ENCODE data around the gene LPIN3. TPM values are rescaled to one million over a fixed set of nuclear protein-coding genes. Genes with fewer than 3 reads are reported as not detected.

Gene LPIN3
- total RNA-seq, 1 donor from 2014 or later, result 17.8 TPM

DNA sequence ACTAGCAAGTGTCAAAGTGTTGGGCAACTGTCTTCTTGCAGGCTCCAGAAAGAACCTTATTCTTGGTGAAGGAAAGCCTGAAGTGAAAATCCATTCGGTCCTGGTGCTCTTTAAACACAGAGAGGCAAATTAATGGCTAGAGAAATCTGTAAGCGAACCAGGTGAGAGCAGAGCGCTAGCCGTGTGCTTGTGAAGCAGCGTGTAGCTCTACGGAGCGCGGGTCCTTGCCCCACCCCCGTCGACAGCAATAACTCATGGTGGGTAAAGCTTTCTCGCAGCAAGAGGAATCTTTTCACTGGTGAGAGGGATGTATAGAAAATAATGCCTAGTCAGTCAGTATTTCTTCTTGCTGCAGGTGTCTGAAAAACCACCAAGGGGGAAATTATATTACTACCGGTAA lies 63.0 kb downstream of the LPIN3 start:
- H3K4me3 ChIP-seq (ENCODE audit: low read depth, low read length), result no peak overlapping the region
- TF ChIP-seq, protein P1, sequence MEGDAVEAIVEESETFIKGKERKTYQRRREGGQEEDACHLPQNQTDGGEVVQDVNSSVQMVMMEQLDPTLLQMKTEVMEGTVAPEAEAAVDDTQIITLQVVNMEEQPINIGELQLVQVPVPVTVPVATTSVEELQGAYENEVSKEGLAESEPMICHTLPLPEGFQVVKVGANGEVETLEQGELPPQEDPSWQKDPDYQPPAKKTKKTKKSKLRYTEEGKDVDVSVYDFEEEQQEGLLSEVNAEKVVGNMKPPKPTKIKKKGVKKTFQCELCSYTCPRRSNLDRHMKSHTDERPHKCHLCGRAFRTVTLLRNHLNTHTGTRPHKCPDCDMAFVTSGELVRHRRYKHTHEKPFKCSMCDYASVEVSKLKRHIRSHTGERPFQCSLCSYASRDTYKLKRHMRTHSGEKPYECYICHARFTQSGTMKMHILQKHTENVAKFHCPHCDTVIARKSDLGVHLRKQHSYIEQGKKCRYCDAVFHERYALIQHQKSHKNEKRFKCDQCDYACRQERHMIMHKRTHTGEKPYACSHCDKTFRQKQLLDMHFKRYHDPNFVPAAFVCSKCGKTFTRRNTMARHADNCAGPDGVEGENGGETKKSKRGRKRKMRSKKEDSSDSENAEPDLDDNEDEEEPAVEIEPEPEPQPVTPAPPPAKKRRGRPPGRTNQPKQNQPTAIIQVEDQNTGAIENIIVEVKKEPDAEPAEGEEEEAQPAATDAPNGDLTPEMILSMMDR (conservative IDR thresholded peaks at IDR 0.05; ENCODE audit: low read depth, low read length), result no peak
- no peak for DNase-seq (ENCODE audit: low read depth)

DNA sequence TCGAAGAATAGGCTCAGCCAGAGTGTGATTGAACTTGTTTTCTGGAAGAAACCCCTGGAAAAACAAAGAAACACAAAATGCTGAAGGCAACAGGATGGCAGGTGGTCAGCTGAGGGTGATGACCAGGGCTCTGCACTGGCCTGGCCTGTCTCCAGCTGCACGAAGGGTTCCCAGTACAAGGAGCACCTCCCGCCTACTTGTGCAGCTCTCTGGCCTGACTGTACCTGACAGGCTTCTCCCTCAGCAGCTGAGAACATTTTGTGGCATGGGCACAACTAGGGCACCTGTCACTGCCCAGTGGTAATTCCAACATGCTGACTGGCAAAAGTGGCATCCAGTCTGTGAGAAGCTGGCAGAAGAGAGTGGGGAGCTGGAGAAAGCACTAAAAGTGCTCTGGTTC lies 64.8 kb downstream of the LPIN3 start:
- no peak for DNase-seq (ENCODE audit: low read depth)
- TF ChIP-seq, protein P1 (conservative IDR thresholded peaks at IDR 0.05; ENCODE audit: low read depth, low read length), result no peak
- H3K4me3 ChIP-seq (ENCODE audit: low read depth, low read length), result no peak overlapping the region

DNA sequence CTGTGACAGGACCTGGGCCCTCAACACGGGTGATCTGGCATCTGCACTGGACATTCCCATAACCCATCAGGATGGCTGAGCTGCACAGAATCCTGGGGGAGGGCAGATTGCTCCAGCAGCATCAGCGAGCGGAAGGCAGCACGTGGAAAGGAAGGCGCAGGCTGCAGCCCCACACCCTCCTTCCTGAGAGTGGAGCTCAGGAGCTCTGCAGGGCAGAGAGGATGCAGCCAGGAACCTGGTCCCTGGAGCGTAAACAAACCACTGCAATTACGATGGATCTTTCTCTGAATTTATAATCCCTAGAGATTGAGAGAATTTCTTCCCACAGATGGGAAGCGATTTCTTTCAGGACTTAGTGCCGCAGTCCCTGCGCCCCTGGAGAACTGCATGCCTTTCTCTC lies 65.7 kb downstream of the LPIN3 start:
- no peak overlapping the region for H3K4me3 ChIP-seq (ENCODE audit: low read depth, low read length)
- TF ChIP-seq, protein P1 (conservative IDR thresholded peaks at IDR 0.05; ENCODE audit: low read depth, low read length), result no peak
- DNase-seq (ENCODE audit: low read depth), result no peak

DNA sequence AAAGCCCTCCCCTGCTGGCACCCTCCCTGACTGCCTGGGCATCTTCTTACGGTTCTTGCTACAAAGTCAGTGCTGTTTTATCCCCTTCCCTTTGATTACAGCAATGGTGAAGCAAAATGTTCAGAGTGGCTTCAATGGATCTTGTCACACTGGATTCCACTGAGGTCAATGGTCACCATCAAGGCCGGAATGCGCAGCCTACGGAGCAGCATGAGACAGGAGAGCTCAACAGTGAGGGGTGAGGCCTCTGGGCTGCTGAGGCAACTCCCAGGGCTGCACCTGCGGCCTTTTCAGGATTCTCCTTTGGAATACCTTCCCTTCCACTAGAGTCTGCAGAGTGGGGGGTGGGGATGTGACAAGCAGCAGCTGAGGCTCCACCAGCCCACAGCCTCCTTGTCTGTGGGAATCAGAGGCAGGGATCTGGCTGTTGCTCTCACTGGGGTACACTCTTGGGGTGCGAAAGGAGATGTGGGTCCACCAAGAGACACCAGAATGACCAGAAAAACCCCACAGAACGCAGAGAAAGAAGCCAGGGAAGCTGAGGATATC lies 66.3 kb downstream of the LPIN3 start:
- TF ChIP-seq, protein P1 (conservative IDR thresholded peaks at IDR 0.05; ENCODE audit: low read depth, low read length), result no peak
- DNase-seq (ENCODE audit: low read depth), result no peak
- H3K4me3 ChIP-seq (ENCODE audit: low read depth, low read length), result no peak overlapping the region

DNA sequence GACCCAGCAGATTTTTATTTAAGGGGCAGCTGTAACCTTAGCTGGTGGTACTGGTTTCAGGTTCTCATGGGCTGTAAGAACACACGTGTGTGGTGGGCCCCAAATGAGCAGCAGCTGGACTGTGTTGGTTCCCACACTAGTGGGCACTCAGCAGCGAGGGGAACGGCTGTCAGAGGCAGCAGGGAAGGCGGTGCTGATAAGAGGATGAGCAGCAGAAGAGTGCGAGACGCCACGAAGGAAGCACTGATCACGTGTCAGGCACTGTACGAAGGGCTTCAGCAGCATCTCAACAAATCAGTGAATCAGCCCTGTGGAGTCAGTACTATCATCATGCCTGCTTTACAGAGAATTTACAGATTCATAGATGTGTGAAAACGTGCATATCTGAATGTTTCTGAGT lies 67.0 kb downstream of the LPIN3 start:
- TF ChIP-seq, protein P1 (conservative IDR thresholded peaks at IDR 0.05; ENCODE audit: low read depth, low read length), result no peak
- DNase-seq (ENCODE audit: low read depth), result no peak
- no peak overlapping the region for H3K4me3 ChIP-seq (ENCODE audit: low read depth, low read length)

DNA sequence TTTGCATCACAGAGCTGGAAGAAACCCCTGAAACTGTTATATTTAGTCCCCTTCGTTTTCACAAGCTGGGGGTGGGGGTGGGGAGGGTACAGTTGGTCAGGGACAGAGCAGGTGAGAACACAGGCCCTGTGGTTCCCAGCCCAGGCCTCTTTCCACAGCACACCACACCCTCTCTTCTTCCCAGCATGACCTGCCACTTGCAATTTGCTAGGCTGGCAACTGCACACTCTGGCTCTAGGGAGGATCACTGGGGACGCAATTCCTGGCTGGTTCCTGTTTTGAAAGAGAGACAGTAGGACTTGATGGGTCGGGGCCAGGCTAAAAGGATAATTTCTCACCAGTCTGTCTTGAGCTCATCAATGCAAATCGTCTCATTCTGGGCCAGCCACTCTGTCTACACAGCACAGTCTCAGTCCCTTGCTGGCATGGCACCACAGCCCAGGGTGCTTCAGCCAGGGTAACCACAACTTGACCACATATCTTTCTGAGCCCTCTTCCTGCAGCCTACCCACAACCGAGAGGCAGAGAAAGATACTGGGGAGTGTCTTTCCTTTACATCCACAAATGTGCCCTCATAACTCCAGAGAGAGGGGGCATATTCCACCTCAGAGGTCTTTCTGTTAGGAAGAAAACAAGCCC lies 67.7 kb downstream of the LPIN3 start:
- no peak for DNase-seq (ENCODE audit: low read depth)
- TF ChIP-seq, protein P1 (conservative IDR thresholded peaks at IDR 0.05; ENCODE audit: low read depth, low read length), result no peak
- H3K4me3 ChIP-seq (ENCODE audit: low read depth, low read length), result no peak overlapping the region

DNA sequence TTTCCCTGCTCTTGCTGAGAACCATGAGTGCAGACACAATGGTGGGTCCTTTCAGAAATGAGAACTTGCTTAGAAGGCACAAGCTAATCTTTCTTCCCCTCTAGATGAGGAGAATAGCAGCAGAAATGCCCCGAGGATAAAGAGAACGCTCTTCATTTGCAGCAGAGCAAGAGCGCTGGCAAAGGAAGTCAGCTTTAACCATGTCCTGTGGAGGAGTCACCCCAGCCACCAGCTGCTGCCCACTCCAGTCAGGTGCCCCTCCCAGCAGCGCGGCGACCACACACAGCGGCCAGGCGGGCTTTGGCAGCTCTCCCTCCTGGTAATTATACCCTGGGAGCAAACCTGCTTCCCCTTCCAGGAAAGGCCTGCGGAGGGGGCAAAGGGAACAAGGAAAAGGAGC lies 68.4 kb downstream of the LPIN3 start:
- no peak for DNase-seq (ENCODE audit: low read depth)
- TF ChIP-seq, protein P1 (conservative IDR thresholded peaks at IDR 0.05; ENCODE audit: low read depth, low read length), result no peak
- H3K4me3 ChIP-seq (ENCODE audit: low read depth, low read length), result no peak overlapping the region

Measured in epithelial cell of proximal tubule (primary cell).